HS-5 (cell line): ENCODE data around the gene UTP25.
"Not testable (repeated sequence)": the region's sequence is repeated elsewhere in the genome, so short reads cannot be mapped to it uniquely, and the experiment has no call there.

Experiments used
- DNase-seq: peaks from one replicate; pipeline ENCODE4 v3.0.0-alpha.2; 2012; ENCODE audit warnings: low read depth

UTP25 gene

GRCh38 chr1:209871430-209871829, 43.7 kb downstream of the UTP25 start:
- DNase-seq = no peak

GRCh38 chr1:209873067-209873799, 45.5 kb downstream of the UTP25 start:
- DNase-seq = no peak

- DNase-seq = no peak
Observed at GRCh38 chr1:209875515-209875914, 47.7 kb downstream of the UTP25 start.

GRCh38 chr1:209876078-209876800, 48.5 kb downstream of the UTP25 start:
- no peak for DNase-seq

- DNase-seq = no peak
Observed at GRCh38 chr1:209877087-209877764, 49.5 kb downstream of the UTP25 start.

- DNase-seq = no peak
Observed at GRCh38 chr1:209878964-209879363, 51.2 kb downstream of the UTP25 start.

- no peak for DNase-seq
Observed at GRCh38 chr1:209879539-209879938, 51.8 kb downstream of the UTP25 start.

- no peak for DNase-seq
Observed at GRCh38 chr1:209880031-209880430, 52.3 kb downstream of the UTP25 start.

- DNase-seq = no peak
Observed at GRCh38 chr1:209881619-209882018, 53.8 kb downstream of the UTP25 start.

- DNase-seq = no peak
Observed at GRCh38 chr1:209882286-209882685, 54.5 kb downstream of the UTP25 start.

DNA sequence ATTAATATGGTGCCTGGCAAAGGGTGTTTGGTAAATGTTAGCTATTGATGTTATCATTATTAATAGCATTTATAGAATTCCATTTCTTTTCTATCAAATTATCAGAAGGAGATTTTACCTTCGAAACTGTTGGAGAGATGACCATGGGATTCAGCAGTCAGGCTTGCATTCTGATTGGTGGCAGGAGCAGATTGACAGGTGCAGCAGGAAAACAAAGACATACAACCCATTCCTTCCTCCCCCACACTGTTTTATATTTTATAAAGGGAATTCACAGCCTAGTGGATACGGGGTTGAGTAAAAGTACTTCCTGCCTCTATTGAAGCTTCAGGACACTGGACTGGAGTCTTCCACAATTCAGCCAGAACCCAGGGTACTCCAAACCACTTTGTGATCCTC, 55.2 kb downstream of the UTP25 start:
- DNase-seq = no peak

DNA sequence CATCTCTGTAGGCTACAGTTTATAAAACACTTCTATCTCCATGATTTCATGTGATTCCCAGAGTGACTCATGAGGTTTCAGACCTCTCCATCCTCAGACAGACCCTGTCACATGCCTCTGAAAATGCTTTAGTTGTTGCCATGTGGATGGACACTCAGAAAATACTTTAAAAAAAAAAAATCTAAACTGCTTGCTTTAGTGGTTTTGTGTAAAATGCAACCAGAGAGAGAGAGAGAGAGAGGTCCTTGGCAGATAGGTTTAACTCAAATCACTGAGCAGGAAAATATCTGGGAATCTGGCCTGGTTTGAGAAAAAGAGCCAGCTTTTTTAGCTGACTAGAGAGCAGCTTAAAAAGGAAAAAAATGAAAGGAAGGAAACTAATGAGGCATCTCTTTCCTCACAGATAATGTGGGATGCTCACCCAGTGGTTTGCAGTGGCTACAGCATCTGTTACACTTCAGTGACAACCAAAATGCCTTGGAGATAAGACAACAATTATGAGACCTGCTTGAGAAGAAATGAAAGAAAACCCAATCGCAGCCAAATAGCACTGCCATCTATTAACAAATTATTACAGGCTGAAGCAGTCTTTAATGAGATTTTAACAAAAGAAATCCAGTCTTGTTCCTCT, 55.7 kb downstream of the UTP25 start:
- no peak for DNase-seq

- DNase-seq = no peak
Observed at GRCh38 chr1:209884249-209884648, 56.5 kb downstream of the UTP25 start.

DNA sequence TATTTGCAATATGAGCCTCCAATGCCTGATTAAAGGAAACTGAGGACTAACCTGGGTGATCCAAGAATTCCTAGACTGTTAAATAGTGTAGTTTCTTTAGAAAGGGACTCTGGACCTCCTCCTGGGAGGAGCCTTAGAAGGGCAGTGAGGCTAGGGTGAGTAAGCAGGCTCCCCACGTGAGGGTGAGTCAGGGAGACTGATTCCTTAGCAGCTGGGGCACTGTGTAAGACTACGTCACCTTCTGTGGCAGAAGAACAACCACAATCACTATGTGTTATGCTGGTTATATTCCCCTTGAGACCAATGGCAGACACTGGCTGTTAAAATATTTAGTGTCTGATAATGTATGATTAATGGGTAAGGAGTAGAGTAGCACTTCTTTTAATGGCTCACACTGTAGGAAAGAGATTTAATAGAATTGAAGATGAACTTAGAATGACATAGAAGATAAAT, 56.9 kb downstream of the UTP25 start:
- DNase-seq = peak; percentile 96

DNA sequence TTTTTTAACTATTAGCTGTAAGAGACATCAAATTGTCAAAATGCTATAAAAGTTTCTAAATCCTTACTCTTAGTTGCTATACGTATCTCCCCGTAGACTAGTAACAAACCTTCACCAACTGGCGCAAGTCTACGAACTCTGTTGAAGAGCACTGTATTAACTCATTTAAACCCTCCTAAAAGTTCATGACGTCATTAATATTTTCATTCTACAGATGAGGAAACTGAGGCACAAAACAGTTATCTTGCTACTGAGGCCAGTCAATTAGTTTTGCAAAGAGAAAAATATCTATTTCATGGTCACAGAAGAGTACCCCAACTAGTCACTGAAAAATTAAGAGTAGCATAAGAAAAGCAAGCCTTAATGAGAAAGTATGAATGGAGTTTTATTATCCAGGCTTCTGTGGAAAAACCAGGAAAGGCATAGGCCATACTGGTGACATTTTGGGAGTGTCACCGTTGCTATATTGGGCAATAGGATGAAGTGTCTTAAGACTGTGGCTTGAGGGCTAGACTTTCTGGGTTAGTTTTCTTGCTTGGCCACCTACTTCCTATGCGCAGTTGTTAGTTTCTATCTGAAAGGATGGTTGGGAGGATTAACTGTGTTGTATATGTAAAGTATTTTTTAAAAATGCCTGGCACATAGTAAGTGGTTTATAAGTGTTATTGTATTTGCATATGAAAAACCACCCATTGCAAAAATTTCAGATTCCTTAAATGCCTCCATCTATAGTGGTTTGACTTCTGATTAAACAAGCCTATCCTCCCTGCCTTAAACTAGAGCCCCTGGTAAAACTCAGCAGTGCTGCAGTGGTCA, 57.8 kb downstream of the UTP25 start:
- no peak for DNase-seq

- DNase-seq = no peak
Observed at GRCh38 chr1:209886219-209886536, 58.4 kb downstream of the UTP25 start.

DNA sequence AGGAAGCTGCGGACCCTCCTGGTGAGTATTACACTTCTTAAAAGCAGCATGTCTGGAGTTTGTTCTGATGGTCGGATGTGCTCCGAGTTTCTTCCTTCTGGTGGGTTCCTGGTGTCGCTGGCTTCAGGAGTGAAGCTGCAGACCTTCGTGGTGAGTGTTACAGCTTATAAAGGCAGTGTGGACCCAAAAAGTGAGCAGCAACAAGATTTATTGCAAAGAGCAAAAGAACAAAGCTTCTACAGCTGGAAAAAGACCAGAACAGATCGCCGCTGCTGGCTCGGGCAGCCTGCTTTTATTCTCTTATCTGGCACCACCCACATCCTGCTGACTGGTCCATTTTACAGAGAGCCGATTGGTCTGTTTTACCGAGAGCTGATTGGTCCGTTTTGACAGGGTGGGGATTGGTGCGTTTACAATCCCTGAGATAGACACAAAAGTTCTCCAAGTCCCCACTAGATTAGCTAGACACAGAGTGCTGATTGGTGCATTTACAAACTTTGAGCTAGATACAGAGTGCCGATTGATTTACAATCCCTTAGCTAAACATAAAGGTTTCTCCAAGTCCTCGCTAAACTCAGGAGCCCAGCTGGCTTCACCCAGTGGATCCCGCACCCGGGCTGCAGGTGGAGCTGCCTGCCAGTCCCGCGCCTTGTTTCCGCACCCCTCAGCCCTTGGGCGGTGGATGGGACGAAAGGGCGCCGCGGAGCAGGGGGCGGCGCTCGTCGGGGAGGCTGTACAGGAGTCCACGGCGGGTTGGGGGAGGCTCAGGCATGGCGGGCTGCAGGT, 60.7 kb downstream of the UTP25 start:
- not testable (repeated sequence) for DNase-seq

GRCh38 chr1:209889077-209889418, 61.3 kb downstream of the UTP25 start:
- DNase-seq = no peak

DNA sequence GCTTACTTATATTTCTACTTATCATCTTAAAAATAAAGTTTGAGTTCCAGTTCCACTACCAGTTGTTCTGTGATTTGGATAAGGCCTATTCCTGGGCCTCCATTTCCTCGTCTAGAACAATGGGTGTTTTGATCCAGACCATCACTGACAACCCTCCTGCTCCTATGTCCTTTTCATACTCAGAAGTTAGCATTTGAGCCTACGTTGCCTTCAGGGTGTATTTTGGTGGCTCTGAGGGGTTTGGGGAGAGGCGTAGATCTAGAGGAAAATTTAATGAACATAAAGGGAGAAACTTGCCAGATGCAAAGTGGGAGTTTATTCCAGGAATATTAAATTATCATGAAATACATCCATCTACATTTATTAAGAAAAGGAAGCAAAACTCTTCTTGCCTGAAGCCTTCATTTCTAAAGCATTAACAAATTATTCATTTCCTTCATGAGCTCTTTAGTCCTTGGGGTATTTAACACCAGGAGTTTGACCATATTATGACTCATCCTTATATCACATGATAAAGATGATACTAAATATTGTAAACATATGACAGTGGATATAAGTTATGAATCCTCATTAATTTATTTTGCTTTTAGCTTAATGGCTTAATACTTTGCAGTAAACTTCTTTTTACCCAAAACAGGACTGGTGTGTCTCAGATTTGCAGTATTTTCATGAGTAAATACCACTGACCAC, 63.0 kb downstream of the UTP25 start:
- DNase-seq = no peak

- no peak for DNase-seq
Observed at GRCh38 chr1:209893751-209894150, 66.0 kb downstream of the UTP25 start.

GRCh38 chr1:209895709-209896108, 67.9 kb downstream of the UTP25 start:
- peak; percentile 65 for DNase-seq
